H1 (cell line): ENCODE data around the gene MSL3B.

Experiments
- CTCF ChIP-seq, 3 experiments: IDR thresholded peaks; 1 replicate in 2 of 3; 2 replicates in 1 of 3; pipeline versions ENCODE4 v1.5.1 to v1.6.1; 2011; ENCODE audit warnings: low read length in 3 of 3, mild to moderate bottlenecking in 3 of 3, inconsistent platforms in 2 of 3, low read depth in 1 of 3, moderate library complexity in 1 of 3; ENCODE audit not compliant: insufficient read depth in 1 of 3; ENCODE audit errors: control extremely low read depth in 1 of 3
- MAX ChIP-seq: IDR thresholded peaks from 2 replicates; pipeline ENCODE4 v1.6.1; 2012; ENCODE audit warnings: inconsistent platforms
- TEAD4 ChIP-seq: IDR thresholded peaks from 2 replicates; pipeline ENCODE4 v1.6.1; 2012; ENCODE audit warnings: low read depth, low read length, inconsistent platforms, mixed read lengths

- no peak for TF ChIP-seq MAX
- no peak for TF ChIP-seq CTCF (IDR thresholded peaks at IDR 0.05; ENCODE audit: control extremely low read depth in 1 of 3, insufficient read depth in 1 of 3, low read depth in 1 of 3, low read length in 3 of 3)
- TF ChIP-seq TEAD4, result no peak
Observed at GRCh38 chr2:233866479-233866878, 1.7 kb downstream of the MSL3B start.
